GM12864 (cell line): ENCODE results near the gene RAD21L1.
"Not testable (repeated sequence)": the region's sequence is repeated elsewhere in the genome, so short reads cannot be mapped to it uniquely, and the experiment has no call there.

Experiments
- DNase-seq: peaks from one replicate; pipeline ENCODE4 v3.0.0-alpha.2; 2011; ENCODE audit warnings: low read depth
- H3K4me3 ChIP-seq: 2 replicates; pipeline ENCODE4 v1.5.1; 2011; ENCODE audit warnings: mild to moderate bottlenecking, low read depth, low read length, control low read depth
- CTCF ChIP-seq: IDR thresholded peaks from 2 replicates; pipeline ENCODE4 v1.5.1; 2011; ENCODE audit warnings: low read depth, mild to moderate bottlenecking, moderate library complexity, low read length, control low read depth, inconsistent platforms; ENCODE audit errors: missing control alignments

RAD21L1 gene

GRCh38 chr20:1247689-1248088 lies 21.8 kb downstream of the RAD21L1 start:
- H3K4me3 ChIP-seq = no peak overlapping the region
- TF ChIP-seq CTCF = no peak
- no peak for DNase-seq

GRCh38 chr20:1250282-1250681 lies 24.4 kb downstream of the RAD21L1 start:
- not testable (repeated sequence) for DNase-seq, H3K4me3 ChIP-seq

- TF ChIP-seq CTCF = no peak
- DNase-seq = no peak
- no peak overlapping the region for H3K4me3 ChIP-seq
Observed at GRCh38 chr20:1252416-1252815, 26.6 kb downstream of the RAD21L1 start.

GRCh38 chr20:1254254-1254653 lies 28.4 kb downstream of the RAD21L1 start:
- DNase-seq = no peak
- H3K4me3 ChIP-seq = no peak overlapping the region
- no peak for TF ChIP-seq CTCF

GRCh38 chr20:1255675-1256074 lies 29.8 kb downstream of the RAD21L1 start:
- no peak overlapping the region for H3K4me3 ChIP-seq
- DNase-seq = no peak
- no peak for TF ChIP-seq CTCF

- no peak for DNase-seq
- H3K4me3 ChIP-seq = no peak overlapping the region
- no peak for TF ChIP-seq CTCF
Observed at GRCh38 chr20:1263853-1264252, 38.0 kb downstream of the RAD21L1 start.

- TF ChIP-seq CTCF = no peak
Observed at GRCh38 chr20:1264727-1265126, 38.9 kb downstream of the RAD21L1 start.

More at GRCh38 chr20:1264727-1265126, 38.9 kb downstream of the RAD21L1 start:
- H3K4me3 ChIP-seq = no peak overlapping the region
- DNase-seq = no peak
